ENCODE results near the gene SLC34A2. TPM values are rescaled to one million over a fixed set of nuclear protein-coding genes. Genes with fewer than 3 reads are reported as not detected.

Gene SLC34A2
- total and polyA plus RNA-seq, 2 experiments from 2014 or later = 0.73 to 0.80 TPM

- ATAC-seq (no peak), DNase-seq (ENCODE audit: low spot score) (no peak)
- Mint-ChIP-seq H3K27ac (no peak overlapping the region), H3K36me3 (ENCODE audit: low read depth) (no peaks in the 10 kb centered on the region; the same call in 2 of the 3 replicates), H3K4me1 (no peaks in the 10 kb centered on the region), H3K4me3 (no peak overlapping the region), H3K9me3 (peaks cover 3% of the 10 kb centered on the region; the same call in 1 of the 3 replicates), H3K27me3 (ENCODE audit: insufficient read depth, low read depth, poor library complexity) (peaks cover 19% of the 10 kb centered on the region)
- H3K4me1 ChIP-seq (ENCODE audit: insufficient read depth) = no peaks in the 10 kb centered on the region
- H3K4me3 ChIP-seq = no peak overlapping the region
- H2AFZ ChIP-seq = no peak overlapping the region
- no peak overlapping the region for H3K27ac ChIP-seq (ENCODE audit: low read depth)
- no peak overlapping the region for H3K4me2 ChIP-seq
- no peaks in the 10 kb centered on the region for H3K9me2 ChIP-seq (ENCODE audit: insufficient read depth)
- no peaks in the 10 kb centered on the region for H3F3A ChIP-seq (replicated peaks; ENCODE audit: low read depth)
- no peaks in the 10 kb centered on the region for H3K36me3 ChIP-seq (ENCODE audit: insufficient read depth)
- no peaks in the 10 kb centered on the region for H3K79me2 ChIP-seq (replicated peaks; ENCODE audit: insufficient read depth)
- H3K27me3 ChIP-seq (ENCODE audit: insufficient read depth) = no peaks in the 10 kb centered on the region
- H4K20me1 ChIP-seq (replicated peaks; ENCODE audit: insufficient read depth) = no peaks in the 10 kb centered on the region
- TF ChIP-seq JUNB (IDR thresholded peaks at IDR 0.05; ENCODE audit: unreplicated experiment) (no peak), POLR2AphosphoS5 (IDR thresholded peaks at IDR 0.05; ENCODE audit: low read depth) (no peak), CTCF (conservative IDR thresholded peaks at IDR 0.05; ENCODE audit: low read depth in 2 of 2) (no peak), NANOG (IDR thresholded peaks at IDR 0.05; ENCODE audit: borderline replicate concordance) (no peak), REST (IDR thresholded peaks at IDR 0.05; ENCODE audit: unreplicated experiment) (no peak), STAT1 (IDR thresholded peaks at IDR 0.05; ENCODE audit: unreplicated experiment) (no peak), ETS1 (IDR thresholded peaks at IDR 0.05) (no peak), ZNF462 (CRISPR knock-in tag; IDR thresholded peaks at IDR 0.05) (no peak), ZNF114 (CRISPR knock-in tag; IDR thresholded peaks at IDR 0.05) (no peak)
Observed at GRCh38 chr4:25637581-25638220, 17.9 kb upstream of the SLC34A2 start.

Measured in GM23338 (cell line).